HCT116 (cell line): Measurements from ENCODE around the gene PAK6. TPM values are rescaled to one million over a fixed set of nuclear protein-coding genes. Genes with fewer than 3 reads are reported as not detected.

Source experiments
- ATAC-seq: fragments of 200-7000 bp; cut with Tn5 transposase; 2 replicates; pipeline ENCODE4 v1.9.1; 2020; ENCODE audit warnings: mild to moderate bottlenecking, moderate library complexity
- BruUV-seq: library from RNA; stranded (reverse); fragments of 400-500 nt; replicated peaks from 2 replicates; lab custom pipeline; 2021; lab: Mats Ljungman, UMichigan
- CTCF ChIA-PET: fragments of 300-600 bp; sonication (Branson Sonifier 250); formaldehyde crosslinking; loops from one replicate; lab custom pipeline; 2021; ENCODE audit warnings: antibody characterized with exemption; lab: Charles Lee
- POLR2A ChIA-PET: fragments of 300-600, 350-600 bp; sonication (Branson Sonifier 250); formaldehyde crosslinking; loops from one replicate; lab custom pipeline; 2021; ENCODE audit warnings: antibody characterized with exemption; lab: Charles Lee
- RAD21 ChIA-PET, 2 experiments: fragments of 300-600 bp; sonication (Branson Sonifier 250); formaldehyde crosslinking; loops; one replicate each; lab custom pipeline; 2023; ENCODE audit warnings: low total read pairs in 2 of 2; ENCODE audit not compliant: uncharacterized antibody in 2 of 2, unreplicated experiment in 2 of 2, low non-redundant PET in 1 of 2; lab: Charles Lee
- DNase-seq: peaks from one replicate; pipeline ENCODE4 v3.0.0-alpha.2; 2010; ENCODE audit warnings: low read depth, low spot score
- H2AFZ ChIP-seq: fragments of 200-600 bp; shearing (Covaris generic), sonication (generic); 2 replicates; pipeline ENCODE4 v1.6.1; 2017; ENCODE audit warnings: low read depth, mixed run types, mixed read lengths, antibody characterized with exemption, low read length; ENCODE audit not compliant: poor library complexity, severe bottlenecking
- H3K27ac ChIP-seq: 2 replicates; pipeline ENCODE4 v1.5.1; 2012; ENCODE audit warnings: low read depth, low read length
- H3K27me3 ChIP-seq: fragments of 200-600 bp; sonication (generic); 2 replicates; pipeline ENCODE4 v1.6.1; 2016; ENCODE audit warnings: mixed run types, low read length, mixed read lengths; ENCODE audit not compliant: insufficient read depth
- H3K36me3 ChIP-seq, 2 experiments: fragments of 200-500 bp in 1 of 2; fragments of 200-600 bp in 1 of 2; sonication (Bioruptor generic) in 1 of 2; sonication (generic) in 1 of 2; 2 replicates each; pipeline versions ENCODE4 v1.5.1 to v1.6.1; 2014 to 2016; ENCODE audit warnings: low read length in 2 of 2, inconsistent platforms in 1 of 2, mixed read lengths in 1 of 2, mixed run types in 1 of 2; ENCODE audit not compliant: insufficient read depth in 2 of 2, control insufficient read depth in 1 of 2
- H3K4me1 ChIP-seq, 2 experiments: fragments of 200-600 bp in 1 of 2; sonication (generic) in 1 of 2; 2 replicates each; pipeline versions ENCODE4 v1.5.1 to v1.6.1; 2012 to 2017; ENCODE audit warnings: low read length in 2 of 2, inconsistent platforms in 1 of 2, mild to moderate bottlenecking in 1 of 2, mixed read lengths in 1 of 2, mixed run types in 1 of 2, moderate library complexity in 1 of 2; ENCODE audit not compliant: insufficient read depth in 2 of 2, control insufficient read depth in 1 of 2
- H3K4me2 ChIP-seq: fragments of 200-600 bp; sonication (generic); 2 replicates; pipeline ENCODE4 v1.6.1; 2017; ENCODE audit warnings: mixed run types, low read length, mixed read lengths
- H3K4me3 ChIP-seq, 2 experiments: fragments of 200-600 bp in 1 of 2; sonication (generic) in 1 of 2; replicated peaks in 1 of 2; 2 replicates each; pipeline ENCODE4 v1.5.1; 2011 to 2016; ENCODE audit warnings: low read length in 2 of 2, control low read depth in 1 of 2, low read depth in 1 of 2, mild to moderate bottlenecking in 1 of 2, mixed read lengths in 1 of 2, mixed run types in 1 of 2
- H3K79me2 ChIP-seq: fragments of 200-600 bp; sonication (generic); 2 replicates; pipeline ENCODE4 v1.6.1; 2017; ENCODE audit warnings: mild to moderate bottlenecking, mixed run types, low read length, moderate library complexity, mixed read lengths; ENCODE audit not compliant: insufficient read depth
- H3K9ac ChIP-seq: fragments of 200-600 bp; sonication (generic); 2 replicates; pipeline ENCODE4 v1.6.1; 2016; ENCODE audit warnings: low read length, mixed read lengths
- H3K9me2 ChIP-seq: fragments of 200-600 bp; sonication (generic), shearing (Covaris generic); 2 replicates; pipeline ENCODE4 v1.6.1; 2017; ENCODE audit warnings: mixed run types, mild to moderate bottlenecking, moderate library complexity; ENCODE audit not compliant: insufficient read depth
- H3K9me3 ChIP-seq, 2 experiments: fragments of 200-500 bp in 1 of 2; fragments of 200-600 bp in 1 of 2; sonication (Bioruptor generic) in 1 of 2; sonication (generic) in 1 of 2; 2 replicates each; pipeline ENCODE4 v1.6.1; 2014 to 2017; ENCODE audit warnings: low read length in 2 of 2, mixed read lengths in 2 of 2, inconsistent platforms in 1 of 2, low read depth in 1 of 2, mild to moderate bottlenecking in 1 of 2, mixed run types in 1 of 2, moderate library complexity in 1 of 2; ENCODE audit not compliant: control insufficient read depth in 1 of 2, insufficient read depth in 1 of 2
- H4K20me1 ChIP-seq: fragments of 200-600 bp; sonication (generic), shearing (Covaris generic); 2 replicates; pipeline ENCODE4 v1.6.1; 2017; ENCODE audit warnings: mixed run types, mild to moderate bottlenecking, moderate library complexity; ENCODE audit not compliant: insufficient read depth
- CEBPB ChIP-seq: IDR thresholded peaks from 2 replicates; pipeline ENCODE4 v1.6.1; 2012; ENCODE audit warnings: low read depth
- CTCF ChIP-seq, 3 experiments: fragments of 200-600 bp in 1 of 3; sonication (generic) in 1 of 3; IDR thresholded peaks in 2 of 3; conservative IDR thresholded peaks in 1 of 3; 2 replicates each; pipeline ENCODE4 v1.5.1; 2012 to 2017; ENCODE audit warnings: low read depth in 2 of 3, low read length in 2 of 3, antibody characterized with exemption in 1 of 3, borderline replicate concordance in 1 of 3, control low read depth in 1 of 3, mild to moderate bottlenecking in 1 of 3, mixed read lengths in 1 of 3, mixed run types in 1 of 3, moderate library complexity in 1 of 3; ENCODE audit not compliant: insufficient read depth in 1 of 3
- EGR1 ChIP-seq: IDR thresholded peaks from 2 replicates; pipeline ENCODE4 v1.6.1; 2012; ENCODE audit warnings: low read depth
- FOSL1 ChIP-seq: IDR thresholded peaks from 2 replicates; pipeline ENCODE4 v1.6.1; 2012; ENCODE audit warnings: low read depth
- JUND ChIP-seq: IDR thresholded peaks from 2 replicates; pipeline ENCODE4 v1.6.1; 2012
- MAX ChIP-seq: IDR thresholded peaks from 2 replicates; pipeline ENCODE4 v1.6.1; 2012
- POLR2AphosphoS5 ChIP-seq: IDR thresholded peaks from 2 replicates; pipeline ENCODE4 v1.6.1; 2011; ENCODE audit warnings: mild to moderate bottlenecking, low read depth, low read length, moderate library complexity
- RAD21 ChIP-seq: IDR thresholded peaks from 2 replicates; pipeline ENCODE4 v1.6.1; 2012; ENCODE audit warnings: low read depth, mild to moderate bottlenecking
- REST ChIP-seq: IDR thresholded peaks from 2 replicates; pipeline ENCODE4 v1.6.1; 2012; ENCODE audit warnings: low read depth
- TCF7L2 ChIP-seq: IDR thresholded peaks from 2 replicates; pipeline ENCODE4 v1.7.0; 2011; ENCODE audit warnings: borderline replicate concordance, inconsistent platforms; ENCODE audit not compliant: insufficient read depth, insufficient read length; ENCODE audit errors: extremely low read depth
- YY1 ChIP-seq: IDR thresholded peaks from 2 replicates; pipeline ENCODE4 v1.6.1; 2011; ENCODE audit warnings: low read length, low read depth, moderate library complexity, mild to moderate bottlenecking; ENCODE audit not compliant: insufficient replicate concordance; ENCODE audit errors: extremely low read depth
- ZBTB33 ChIP-seq: IDR thresholded peaks from 2 replicates; pipeline ENCODE4 v1.6.1; 2011; ENCODE audit warnings: mild to moderate bottlenecking, low read length, moderate library complexity; ENCODE audit not compliant: insufficient replicate concordance; ENCODE audit errors: extremely low read depth
- intact Hi-C: fragments of 100-400 bp; cut with micrococcal nuclease; formaldehyde crosslinking; loops from 2 replicates; pipeline ENCODE4 v1.10.0; 2022
- total RNA-seq: library from RNA; stranded (reverse); gene quantifications from one replicate; pipeline ENCODE4 v1.2.1, GENCODE V29; 2021; ENCODE audit not compliant: unreplicated experiment

The PAK6 gene
- total RNA-seq, 1 experiment from 2014 or later, result 19.9 TPM

- TF ChIP-seq CTCF (IDR thresholded peaks at IDR 0.05 in 2 of 3, conservative IDR thresholded peaks at IDR 0.05 in 1 of 3; ENCODE audit: borderline replicate concordance in 1 of 3, insufficient read depth in 1 of 3, low read depth in 2 of 3, low read length in 2 of 3) (no peak), TCF7L2 (no peak)
These were observed 28.0 kb downstream of the PAK6 start (continued) for GRCh38 chr15:40266828-40267304.

GRCh38 chr15:40267670-40268069 lies 28.8 kb downstream of the PAK6 start:
- POLR2A ChIA-PET, result no interaction called here
- Histone ChIP-seq H3K27ac (peak overlapping the region; percentile 57; the same call in 1 of the 2 replicates), H3K4me1 (peaks cover 17 to 28% of the 10 kb centered on the region in 2 experiments), H2AFZ (no peak overlapping the region), H4K20me1 (no peaks in the 10 kb centered on the region), H3K9me3 (no peaks in the 10 kb centered on the region), H3K4me3 (no peak overlapping the region), H3K27me3 (no peaks in the 10 kb centered on the region), H3K9ac (no peak overlapping the region), H3K4me2 (no peak overlapping the region), H3K9me2 (no peaks in the 10 kb centered on the region), H3K36me3 (peaks cover 0 to 3% of the 10 kb centered on the region in 2 experiments; a peak in 1 of 4 replicates), H3K79me2 (no peaks in the 10 kb centered on the region)
- ATAC-seq, result no peak
- intact Hi-C loops, result no loop called here
- DNase-seq, result no peak
- CTCF ChIA-PET, result interaction anchor here (1.0 to 1.7 kb wide), 3 partner anchors 12 to 322 kb away, joined by 3 to 5 read pairs (median 5); no protein-coding TSS in a partner anchor
- no TSS peak for BruUV-seq
- RAD21 ChIA-PET, result no interaction called here
- TF ChIP-seq YY1, result no peak
- no peak for TF ChIP-seq JUND
- TF ChIP-seq CTCF (IDR thresholded peaks at IDR 0.05 in 2 of 3, conservative IDR thresholded peaks at IDR 0.05 in 1 of 3; ENCODE audit: borderline replicate concordance in 1 of 3, insufficient read depth in 1 of 3, low read depth in 2 of 3, low read length in 2 of 3), result no peak
- TF ChIP-seq EGR1, result no peak
- TF ChIP-seq CEBPB, result no peak
- no peak for TF ChIP-seq POLR2AphosphoS5
- no peak for TF ChIP-seq MAX
- TF ChIP-seq ZBTB33, result no peak
- no peak for TF ChIP-seq TCF7L2
- TF ChIP-seq RAD21, result no peak
- no peak for TF ChIP-seq REST
- TF ChIP-seq FOSL1, result no peak
